ENCODE results near the gene RTN1.

DNA sequence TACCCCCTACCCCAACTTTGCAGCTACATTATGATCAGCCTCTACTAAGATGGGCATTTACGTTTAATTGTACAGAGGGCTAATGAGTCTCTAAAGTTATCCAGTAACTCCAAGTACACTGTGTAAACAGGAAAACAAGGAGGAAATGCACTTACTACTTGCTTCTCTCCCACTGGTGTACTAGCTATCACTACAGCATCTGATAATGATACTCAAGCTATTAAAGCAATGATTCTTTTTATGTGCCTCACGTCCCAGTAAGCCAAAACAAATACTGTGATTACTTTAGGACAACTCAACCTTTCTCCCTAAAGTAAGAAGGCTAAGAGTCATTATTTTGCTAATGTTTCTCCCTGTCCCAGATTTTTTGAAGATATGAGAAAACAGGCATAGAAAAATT lies 165.3 kb downstream of the RTN1 start:
- TF ChIP-seq CTCF (IDR thresholded peaks at IDR 0.05 in 4 of 5, conservative IDR thresholded peaks at IDR 0.05 in 1 of 5) = no peak
- no peak for TF ChIP-seq POLR2A (IDR thresholded peaks at IDR 0.05)

Measured in gastrocnemius medialis (tissue), 4 donors.